ENCODE data around the gene SPOCK1.
A peak's percentile ranks its signal among the peaks of the same experiment; 100 is the strongest.

SPOCK1 gene

GRCh38 chr5:137078171-137078665, 420.9 kb downstream of the SPOCK1 start:
- FAIRE-seq (peak; percentile 61), DNase-seq (ENCODE audit: low spot score) (peak; percentile 67)

DNA sequence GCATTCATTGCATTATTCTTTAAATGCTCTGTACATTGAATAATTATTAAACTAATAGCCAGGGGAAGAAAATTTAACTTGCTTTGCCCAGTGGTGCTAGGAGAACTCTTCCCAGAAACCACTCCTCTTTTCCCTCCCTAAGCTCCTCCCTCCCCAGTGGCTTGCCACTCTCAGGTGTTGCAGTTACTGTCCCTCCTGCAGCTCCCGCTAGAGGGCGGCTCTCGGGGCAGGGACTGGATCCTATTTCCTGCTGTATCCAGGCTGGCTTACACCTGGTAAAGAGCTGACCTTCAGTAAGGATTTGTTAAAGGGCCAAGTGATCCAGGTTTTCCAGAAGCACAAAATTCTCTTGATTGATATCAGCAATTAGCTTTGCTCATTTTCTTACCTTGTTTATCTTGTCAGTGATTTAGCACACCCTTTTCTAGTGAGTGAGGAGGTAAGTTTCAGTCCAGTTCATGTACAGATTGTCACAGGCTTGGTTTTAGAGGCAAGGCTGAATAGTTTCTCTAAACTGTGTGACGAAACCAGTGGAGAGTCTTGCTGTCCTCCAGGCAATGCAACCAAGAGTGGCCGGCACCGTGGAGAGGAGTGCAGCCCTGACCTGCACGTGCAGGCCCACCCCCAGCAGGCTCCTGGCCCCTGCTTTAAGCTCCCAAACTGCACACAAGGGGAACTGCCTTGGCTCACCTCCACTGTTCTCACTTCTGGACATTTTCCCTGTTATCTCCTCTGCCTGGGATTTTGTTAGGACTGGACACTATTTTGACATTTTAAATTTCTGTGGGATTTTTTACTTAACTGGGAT, 423.8 kb downstream of the SPOCK1 start:
- DNase-seq (ENCODE audit: low spot score): peak; percentile 69
- no peak for FAIRE-seq

DNA sequence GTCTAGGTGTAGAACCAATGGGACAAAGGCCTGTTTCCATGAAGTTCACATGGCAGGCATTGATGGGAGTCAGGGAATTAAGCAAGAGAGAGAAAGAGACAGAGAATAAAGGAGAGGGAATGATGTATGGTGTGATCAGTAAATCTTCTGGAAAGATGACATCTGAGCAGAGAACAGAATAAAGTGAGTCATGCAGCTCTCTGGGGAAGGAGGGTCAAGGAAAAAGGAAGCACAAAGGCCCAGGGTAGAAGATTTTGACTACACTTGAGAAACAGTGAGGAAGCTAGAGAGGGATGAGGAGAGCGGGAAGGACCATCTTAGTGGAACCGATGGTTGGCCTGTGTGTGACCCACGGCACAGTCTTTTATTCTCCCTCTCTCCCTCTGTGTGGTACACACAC, 425.9 kb downstream of the SPOCK1 start:
- FAIRE-seq (no peak), DNase-seq (ENCODE audit: low spot score) (no peak)

DNA sequence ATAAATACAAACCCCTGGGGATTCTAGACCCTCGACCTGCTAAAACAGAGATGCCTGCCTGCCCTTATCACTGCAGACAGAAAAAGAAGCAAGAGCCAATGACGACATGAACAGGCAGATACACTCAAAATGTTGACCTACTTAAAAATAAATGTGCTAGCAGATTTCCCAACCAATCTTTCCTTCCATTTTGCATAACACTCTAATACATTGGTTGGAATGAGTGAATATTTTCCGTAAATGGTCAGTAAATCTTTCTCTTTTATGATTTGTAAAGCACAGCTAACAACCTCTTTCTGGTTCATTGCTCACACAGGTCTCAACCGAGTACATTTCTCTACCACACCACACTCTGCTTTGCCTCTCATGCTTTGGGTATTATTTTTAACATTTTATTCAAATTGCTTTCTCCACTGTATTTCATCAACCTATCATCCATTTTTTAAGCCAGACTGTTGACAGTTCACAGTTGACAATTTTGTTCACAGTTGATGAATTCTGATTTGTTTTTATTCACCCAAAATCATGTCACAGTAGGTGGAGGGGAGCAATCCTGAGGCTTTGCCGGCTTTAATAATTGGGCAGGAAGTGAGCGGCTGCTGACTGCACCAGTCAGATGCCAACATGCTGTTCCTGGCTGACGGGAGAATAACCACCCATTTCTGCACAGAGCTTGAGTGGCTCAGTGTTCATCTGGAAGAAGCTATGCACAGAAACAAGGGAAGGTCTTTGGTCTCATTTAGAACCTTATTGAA, 426.6 kb downstream of the SPOCK1 start:
- DNase-seq (ENCODE audit: low spot score) (no peak), FAIRE-seq (no peak)

DNA sequence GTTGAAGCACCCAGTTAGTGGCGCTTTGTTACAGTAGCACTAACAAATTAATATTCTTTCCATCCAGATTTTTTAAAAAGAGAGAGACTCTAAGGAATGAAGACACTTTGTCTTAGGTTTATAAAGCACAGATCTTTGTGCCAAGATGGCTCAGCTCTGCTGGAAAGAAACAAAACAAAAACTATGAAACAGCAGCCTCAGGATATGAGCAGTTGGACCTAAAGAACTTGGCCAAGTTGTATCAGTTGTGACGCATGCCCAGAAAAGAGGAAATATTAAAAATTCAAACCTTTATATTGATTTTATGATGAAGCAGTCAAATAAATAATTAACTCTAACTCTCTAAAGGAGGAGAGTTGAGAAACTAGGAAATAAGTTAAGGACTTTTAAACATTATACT, 427.2 kb downstream of the SPOCK1 start:
- DNase-seq (ENCODE audit: low spot score): no peak

GRCh38 chr5:137071526-137071925, 427.6 kb downstream of the SPOCK1 start:
- FAIRE-seq: no peak
- no peak for DNase-seq (ENCODE audit: low spot score)

More for the DNA sequence above, 427.2 kb downstream of the SPOCK1 start:
- no peak for FAIRE-seq

GRCh38 chr5:137070521-137070920, 428.6 kb downstream of the SPOCK1 start:
- no peak for DNase-seq (ENCODE audit: low spot score)
- no peak for FAIRE-seq

GRCh38 chr5:137069358-137069757, 429.8 kb downstream of the SPOCK1 start:
- DNase-seq (ENCODE audit: low spot score): no peak
- no peak for FAIRE-seq

DNA sequence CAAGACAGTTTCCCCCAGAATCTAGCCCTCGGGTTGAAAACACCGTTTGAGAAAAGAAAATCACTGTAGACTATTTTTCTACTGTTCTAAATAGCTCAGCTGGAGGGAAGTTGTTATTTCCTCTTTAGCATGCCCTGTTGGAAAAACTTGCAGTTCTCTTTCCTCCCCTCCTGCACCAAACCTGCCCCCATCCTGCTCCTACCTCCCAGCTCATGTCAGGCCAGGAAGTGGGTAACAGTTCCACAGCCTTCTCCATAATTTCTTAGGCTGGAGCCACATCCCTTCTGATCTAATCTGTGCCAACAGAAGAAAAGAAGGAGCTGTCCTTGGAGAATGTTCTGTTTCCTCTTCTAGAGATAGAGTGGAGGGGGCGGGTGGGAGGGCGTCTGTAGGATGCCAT, 437.7 kb downstream of the SPOCK1 start:
- no peak for DNase-seq (ENCODE audit: low spot score)
- FAIRE-seq: no peak

- DNase-seq (ENCODE audit: low spot score) (no peak), FAIRE-seq (no peak)
Observed at GRCh38 chr5:137058089-137058488, 441.0 kb downstream of the SPOCK1 start.

DNA sequence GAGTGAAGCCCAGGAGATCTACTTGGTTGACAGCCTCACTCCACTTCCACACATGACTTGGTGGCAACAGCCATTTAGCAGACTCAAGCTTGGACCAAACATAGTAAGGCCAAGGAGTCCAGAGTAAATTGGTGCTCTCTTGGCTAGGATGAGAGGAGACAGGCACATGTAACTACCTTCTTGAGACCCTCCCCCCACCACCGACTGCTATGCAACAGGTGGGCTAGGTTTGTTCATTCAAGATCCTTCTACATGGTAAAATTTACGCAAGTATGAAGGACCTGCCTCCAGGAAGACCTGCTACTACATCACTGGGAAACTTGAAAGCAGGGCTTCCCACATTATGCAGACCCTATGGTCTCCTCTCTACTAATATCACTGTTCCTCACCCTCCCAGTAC, 442.4 kb downstream of the SPOCK1 start:
- no peak for DNase-seq (ENCODE audit: low spot score)
- FAIRE-seq: no peak

DNA sequence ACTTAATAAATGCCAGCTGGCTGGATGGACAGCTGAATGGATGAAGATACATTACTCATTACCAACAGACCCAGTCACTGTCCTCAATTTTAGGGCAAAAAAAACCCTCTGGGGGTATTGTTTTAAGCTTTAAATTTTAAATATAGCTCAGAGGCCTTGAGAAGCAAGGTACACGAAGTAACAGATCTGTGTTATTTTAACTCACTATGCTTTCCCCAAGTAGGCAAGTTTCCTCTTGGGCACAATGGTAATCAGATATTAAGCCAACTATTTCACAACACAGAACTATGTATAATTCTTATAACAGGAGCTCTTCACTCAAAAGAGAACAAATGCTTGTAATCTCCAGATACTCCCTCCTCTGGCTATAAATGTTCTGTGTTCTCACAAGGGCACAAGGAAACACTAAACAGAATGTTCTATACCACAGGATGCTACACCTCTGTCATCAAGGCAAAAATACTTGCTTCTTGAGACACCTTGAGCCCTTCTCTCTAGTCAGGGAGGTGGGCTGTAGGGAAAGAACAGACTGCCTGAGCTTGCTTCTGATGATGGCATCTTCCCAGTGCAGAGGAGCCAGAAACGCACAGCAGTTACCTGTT, 443.8 kb downstream of the SPOCK1 start:
- DNase-seq (ENCODE audit: low spot score) (no peak), FAIRE-seq (no peak)

- DNase-seq (ENCODE audit: low spot score) (no peak), FAIRE-seq (no peak)
Observed at GRCh38 chr5:137054792-137055191, 444.3 kb downstream of the SPOCK1 start.

GRCh38 chr5:137054335-137054734, 444.8 kb downstream of the SPOCK1 start:
- no peak for FAIRE-seq
- DNase-seq (ENCODE audit: low spot score): no peak

GRCh38 chr5:137051161-137051560, 448.0 kb downstream of the SPOCK1 start:
- FAIRE-seq (no peak), DNase-seq (ENCODE audit: low spot score) (no peak)

- DNase-seq (ENCODE audit: low spot score): no peak
- no peak for FAIRE-seq
Observed at GRCh38 chr5:137040641-137041340, 458.3 kb downstream of the SPOCK1 start.

- DNase-seq (ENCODE audit: low spot score) (no peak), FAIRE-seq (no peak)
Observed at GRCh38 chr5:137040024-137040423, 459.1 kb downstream of the SPOCK1 start.

DNA sequence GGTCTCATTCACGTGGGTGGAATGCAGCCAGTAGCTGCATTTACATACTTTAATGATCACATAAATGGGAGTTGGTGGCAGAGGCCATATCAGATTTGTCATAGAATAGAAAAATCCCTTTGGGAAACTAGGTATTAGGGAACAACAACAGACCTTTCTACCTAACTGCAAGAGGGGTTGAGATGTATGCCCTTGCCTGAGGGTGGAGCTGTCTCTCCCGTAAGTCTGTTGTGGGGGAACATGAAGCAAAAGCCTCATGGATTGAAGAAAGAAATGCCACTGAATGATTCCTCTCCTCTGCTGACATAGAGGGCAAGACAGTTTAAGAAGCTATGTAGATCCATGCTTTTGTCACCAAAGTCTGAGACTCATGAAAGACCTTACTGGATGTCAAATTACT, 461.3 kb downstream of the SPOCK1 start:
- no peak for FAIRE-seq
- DNase-seq (ENCODE audit: low spot score): no peak

- DNase-seq (ENCODE audit: low spot score): no peak
- no peak for FAIRE-seq
Observed at GRCh38 chr5:137036640-137037039, 462.5 kb downstream of the SPOCK1 start.

DNA sequence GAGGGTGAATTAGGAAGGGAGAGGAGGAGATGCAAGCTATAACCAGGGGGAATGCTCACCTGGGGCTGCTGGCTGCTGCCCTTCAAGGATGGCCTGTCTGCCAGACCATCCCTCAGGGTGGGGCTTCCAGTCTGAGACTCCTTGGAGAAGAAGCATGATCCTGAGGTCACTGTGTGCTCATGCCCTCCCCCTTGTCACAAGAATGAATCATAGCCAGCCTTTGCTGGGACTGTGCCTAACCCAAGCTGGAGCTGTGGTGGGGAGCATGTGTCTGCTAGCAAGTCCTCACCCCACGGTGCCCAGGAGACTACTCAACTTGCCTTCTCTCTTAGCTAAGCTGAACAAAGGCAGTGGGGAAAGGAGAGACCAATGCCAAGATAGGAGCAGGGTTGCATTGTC, 463.6 kb downstream of the SPOCK1 start:
- no peak for FAIRE-seq

GRCh38 chr5:137034764-137035479, 464.2 kb downstream of the SPOCK1 start:
- DNase-seq (ENCODE audit: low spot score) (no peak), FAIRE-seq (no peak)

More for the DNA sequence above, 463.6 kb downstream of the SPOCK1 start:
- no peak for DNase-seq (ENCODE audit: low spot score)
